ENCODE measurements around the gene ARHGAP25. TPM values are rescaled to one million over a fixed set of nuclear protein-coding genes. Genes with fewer than 3 reads are reported as not detected.

Gene ARHGAP25
- total RNA-seq, 2 experiments from 2014 or later: 18.6 to 43.8 TPM

GRCh38 chr2:68767031-68767961 lies 32.7 kb downstream of the ARHGAP25 start:
- ChIA-PET POLR2A (interaction anchor here (0.5 to 4.1 kb wide), 20 partner anchors 9 to 604 kb away, joined by 3 to 21 read pairs (median 4); no protein-coding TSS in a partner anchor), CTCF (ENCODE audit: unreplicated experiment) (interaction anchor here (0.7 to 1.1 kb wide), 6 partner anchors 16 to 58 kb away, joined by 3 to 9 read pairs (median 4); no protein-coding TSS in a partner anchor)
- BruUV-seq (replicated peaks): TSS peak; percentile 87
- intact Hi-C loops (cut with micrococcal nuclease; ENCODE audit: unreplicated experiment): loop anchor here (1.0 to 10.0 kb wide), 6 partner anchors 16 to 1358 kb away; partner anchors contain the start of genes APLF, FBXO48 and PLEK
- Histone ChIP-seq H2AFZ (ENCODE audit: low read length) (peak overlapping the region; percentile 30), H3K4me3 (ENCODE audit: low read depth, low read length, poor library complexity, severe bottlenecking) (peak overlapping the region; percentile 67), H3K9me2 (ENCODE audit: insufficient read depth, low read length) (no peaks in the 10 kb centered on the region), H4K20me1 (ENCODE audit: insufficient read depth, low read length) (no peaks in the 10 kb centered on the region), H3K79me2 (ENCODE audit: insufficient read depth, low read depth, low read length) (peaks cover 57% of the 10 kb centered on the region), H3K36me3 (ENCODE audit: insufficient read depth, low read length) (no peaks in the 10 kb centered on the region), H3K27ac (ENCODE audit: low read depth, low read length, poor library complexity, severe bottlenecking) (peak overlapping the region; percentile 93), H3K9me3 (ENCODE audit: low read length) (no peaks in the 10 kb centered on the region), H3K4me1 (ENCODE audit: insufficient read depth, low read length, poor library complexity, severe bottlenecking) (peaks cover 100% of the 10 kb centered on the region), H3K4me2 (ENCODE audit: low read length) (peak overlapping the region; percentile 99)
- peak; percentile 82 for DNase-seq (ENCODE audit: low spot score)
- TF ChIP-seq EZH2phosphoT487 (IDR thresholded peaks at IDR 0.05; ENCODE audit: borderline replicate concordance, low read depth, low read length): no peak
- TF ChIP-seq, protein P1, sequence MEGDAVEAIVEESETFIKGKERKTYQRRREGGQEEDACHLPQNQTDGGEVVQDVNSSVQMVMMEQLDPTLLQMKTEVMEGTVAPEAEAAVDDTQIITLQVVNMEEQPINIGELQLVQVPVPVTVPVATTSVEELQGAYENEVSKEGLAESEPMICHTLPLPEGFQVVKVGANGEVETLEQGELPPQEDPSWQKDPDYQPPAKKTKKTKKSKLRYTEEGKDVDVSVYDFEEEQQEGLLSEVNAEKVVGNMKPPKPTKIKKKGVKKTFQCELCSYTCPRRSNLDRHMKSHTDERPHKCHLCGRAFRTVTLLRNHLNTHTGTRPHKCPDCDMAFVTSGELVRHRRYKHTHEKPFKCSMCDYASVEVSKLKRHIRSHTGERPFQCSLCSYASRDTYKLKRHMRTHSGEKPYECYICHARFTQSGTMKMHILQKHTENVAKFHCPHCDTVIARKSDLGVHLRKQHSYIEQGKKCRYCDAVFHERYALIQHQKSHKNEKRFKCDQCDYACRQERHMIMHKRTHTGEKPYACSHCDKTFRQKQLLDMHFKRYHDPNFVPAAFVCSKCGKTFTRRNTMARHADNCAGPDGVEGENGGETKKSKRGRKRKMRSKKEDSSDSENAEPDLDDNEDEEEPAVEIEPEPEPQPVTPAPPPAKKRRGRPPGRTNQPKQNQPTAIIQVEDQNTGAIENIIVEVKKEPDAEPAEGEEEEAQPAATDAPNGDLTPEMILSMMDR (conservative IDR thresholded peaks at IDR 0.05; ENCODE audit: low read length): no peak

- BruUV-seq (replicated peaks): TSS peak; percentile 53
- Histone ChIP-seq H2AFZ (ENCODE audit: low read length) (peak overlapping the region; percentile 30; the same call in 1 of the 2 replicates), H3K27ac (ENCODE audit: low read depth, low read length, poor library complexity, severe bottlenecking) (peak overlapping the region; percentile 93), H3K9me2 (ENCODE audit: insufficient read depth, low read length) (no peaks in the 10 kb centered on the region), H3K36me3 (ENCODE audit: insufficient read depth, low read length) (no peaks in the 10 kb centered on the region), H4K20me1 (ENCODE audit: insufficient read depth, low read length) (no peaks in the 10 kb centered on the region), H3K4me2 (ENCODE audit: low read length) (peak overlapping the region; percentile 99), H3K4me3 (ENCODE audit: low read depth, low read length, poor library complexity, severe bottlenecking) (peak overlapping the region; percentile 67), H3K9me3 (ENCODE audit: low read length) (no peaks in the 10 kb centered on the region), H3K79me2 (ENCODE audit: insufficient read depth, low read depth, low read length) (peaks cover 55% of the 10 kb centered on the region), H3K4me1 (ENCODE audit: insufficient read depth, low read length, poor library complexity, severe bottlenecking) (peaks cover 100% of the 10 kb centered on the region)
- TF ChIP-seq EZH2phosphoT487 (IDR thresholded peaks at IDR 0.05; ENCODE audit: borderline replicate concordance, low read depth, low read length): no peak
- TF ChIP-seq, protein P1 (conservative IDR thresholded peaks at IDR 0.05; ENCODE audit: low read length): no peak
- intact Hi-C loops (cut with micrococcal nuclease; ENCODE audit: unreplicated experiment): loop anchor here (1.0 to 10.0 kb wide), 6 partner anchors 17 to 1357 kb away; partner anchors contain the start of genes APLF, FBXO48 and PLEK
- ChIA-PET POLR2A (interaction anchor here (0.5 to 4.1 kb wide), 17 partner anchors 8 to 519 kb away, joined by 3 to 21 read pairs (median 4); no protein-coding TSS in a partner anchor), CTCF (ENCODE audit: unreplicated experiment) (interaction anchor here (0.7 to 1.1 kb wide), 6 partner anchors 16 to 59 kb away, joined by 3 to 9 read pairs (median 4); no protein-coding TSS in a partner anchor)
- DNase-seq (ENCODE audit: low spot score): no peak
These were observed 33.4 kb downstream of the ARHGAP25 start for GRCh38 chr2:68767996-68768395.
